SK-N-SH (cell line): ENCODE results near the gene RTF2. TPM values are rescaled to one million over a fixed set of nuclear protein-coding genes. Genes with fewer than 3 reads are reported as not detected.

Experiments
- CTCF ChIA-PET: fragments of 300-600, 350-600 bp; formaldehyde crosslinking; extraction: SDS; loops from one replicate; lab custom pipeline; 2021; lab: Yijun Ruan, JAX
- POLR2A ChIA-PET: fragments of 350-600 bp; sonication (Branson Sonifier 250); formaldehyde crosslinking; extraction: SDS; loops from one replicate; lab custom pipeline; 2020; ENCODE audit warnings: antibody characterized with exemption, inconsistent platforms; lab: Yijun Ruan, JAX
- DNase-seq: peaks from one replicate; pipeline ENCODE4 v3.0.0; 2012
- H2AFZ ChIP-seq: fragments of 200-600 bp; sonication (generic); 2 replicates; pipeline ENCODE4 v1.8.1; 2016; ENCODE audit warnings: antibody characterized with exemption, mild to moderate bottlenecking, low read depth
- H3F3A ChIP-seq: fragments of 200-600 bp; sonication (generic); replicated peaks from 2 replicates; pipeline ENCODE3; 2016; ENCODE audit warnings: antibody characterized with exemption, mild to moderate bottlenecking; ENCODE audit not compliant: insufficient read depth
- H3K27ac ChIP-seq, 2 experiments: fragments of 200-500 bp in 1 of 2; fragments of 200-600 bp in 1 of 2; sonication (Bioruptor generic) in 1 of 2; sonication (generic), shearing (Covaris generic) in 1 of 2; 2 replicates each; pipeline versions ENCODE4 v1.5.1 to v1.6.1; 2014 to 2016; ENCODE audit warnings: low read depth in 2 of 2, inconsistent platforms in 1 of 2, low read length in 1 of 2, mild to moderate bottlenecking in 1 of 2, mixed read lengths in 1 of 2
- H3K27me3 ChIP-seq: fragments of 200-600 bp; sonication (generic), shearing (Covaris generic); 2 replicates; pipeline ENCODE4 v1.6.1; 2016; ENCODE audit warnings: mixed run types; ENCODE audit not compliant: insufficient read depth
- H3K36me3 ChIP-seq, 2 experiments: fragments of 200-500 bp in 1 of 2; fragments of 200-600 bp in 1 of 2; sonication (Bioruptor generic) in 1 of 2; sonication (generic) in 1 of 2; replicated peaks in 1 of 2; 2 replicates each; pipeline versions ENCODE3 to v1.5.1; 2014 to 2016; ENCODE audit warnings: low read length in 1 of 2, mild to moderate bottlenecking in 1 of 2; ENCODE audit not compliant: insufficient read depth in 2 of 2, control insufficient read depth in 1 of 2
- H3K4me1 ChIP-seq, 2 experiments: fragments of 200-500 bp in 1 of 2; fragments of 200-600 bp in 1 of 2; sonication (Bioruptor generic) in 1 of 2; sonication (generic), shearing (Covaris generic) in 1 of 2; 2 replicates each; pipeline versions ENCODE4 v1.5.1 to v1.6.1; 2014 to 2016; ENCODE audit warnings: low read depth in 1 of 2, low read length in 1 of 2, mixed run types in 1 of 2; ENCODE audit not compliant: insufficient read depth in 2 of 2, control insufficient read depth in 1 of 2
- H3K4me2 ChIP-seq: fragments of 200-600 bp; sonication (generic), shearing (Covaris generic); 2 replicates; pipeline ENCODE4 v1.6.1; 2017; ENCODE audit warnings: mixed run types
- H3K4me3 ChIP-seq, 2 experiments: fragments of 200-500 bp in 1 of 2; fragments of 200-600 bp in 1 of 2; sonication (Bioruptor generic) in 1 of 2; sonication (generic), shearing (Covaris generic) in 1 of 2; 2 replicates each; pipeline versions ENCODE4 v1.5.1 to v1.8.1; 2014 to 2016; ENCODE audit warnings: low read depth in 2 of 2, inconsistent platforms in 1 of 2, low read length in 1 of 2, mild to moderate bottlenecking in 1 of 2, mixed read lengths in 1 of 2, moderate library complexity in 1 of 2
- H3K79me2 ChIP-seq: fragments of 200-600 bp; sonication (generic); 2 replicates; pipeline ENCODE4 v1.8.1; 2017; ENCODE audit warnings: mild to moderate bottlenecking; ENCODE audit not compliant: insufficient read depth
- H3K9ac ChIP-seq: fragments of 200-600 bp; sonication (generic); 2 replicates; pipeline ENCODE4 v1.6.1; 2017; ENCODE audit warnings: mixed run types
- H3K9me2 ChIP-seq: fragments of 200-600 bp; sonication (generic); 2 replicates; pipeline ENCODE4 v1.6.1; 2017; ENCODE audit warnings: mixed run types
- H3K9me3 ChIP-seq: fragments of 200-600 bp; sonication (generic); 2 replicates; pipeline ENCODE4 v1.6.1; 2017; ENCODE audit warnings: mixed run types, mild to moderate bottlenecking, moderate library complexity
- H4K20me1 ChIP-seq: fragments of 200-600 bp; sonication (generic); 2 replicates; pipeline ENCODE4 v1.6.1; 2017; ENCODE audit warnings: mild to moderate bottlenecking, mixed run types; ENCODE audit not compliant: insufficient read depth
- CHD2 ChIP-seq: fragments of 150-350 bp; IDR thresholded peaks from 2 replicates; pipeline ENCODE4 v1.6.1; 2018; ENCODE audit warnings: low read length; ENCODE audit not compliant: partially characterized antibody
- ELF1 ChIP-seq: IDR thresholded peaks from 2 replicates; pipeline ENCODE4 v1.4.0; 2012
- EZH2phosphoT487 ChIP-seq: fragments of 200-600 bp; sonication (generic); IDR thresholded peaks from 2 replicates; pipeline ENCODE4 v1.6.1; 2017; ENCODE audit warnings: low read depth, mixed run types, mild to moderate bottlenecking, antibody characterized with exemption, moderate library complexity, borderline replicate concordance
- FOSL2 ChIP-seq: IDR thresholded peaks from 2 replicates; pipeline ENCODE4 v1.4.0; 2012; ENCODE audit warnings: low read depth, mild to moderate bottlenecking, moderate library complexity, borderline replicate concordance
- MEF2A ChIP-seq: IDR thresholded peaks from 2 replicates; pipeline ENCODE4 v1.4.0; 2012; ENCODE audit warnings: low read depth, borderline replicate concordance
- MXI1 ChIP-seq: IDR thresholded peaks from 2 replicates; pipeline ENCODE4 v1.6.1; 2012; ENCODE audit warnings: mild to moderate bottlenecking, low read depth, low read length, improper control_type of control experiment
- NFIC ChIP-seq: IDR thresholded peaks from 2 replicates; pipeline ENCODE4 v1.4.0; 2012; ENCODE audit warnings: borderline replicate concordance
- RAD21 ChIP-seq: IDR thresholded peaks from 2 replicates; pipeline ENCODE4 v1.6.1; 2012; ENCODE audit warnings: mild to moderate bottlenecking, low read length
- RCOR1 ChIP-seq: fragments of 150-350 bp; IDR thresholded peaks from 2 replicates; pipeline ENCODE4 v1.6.1; 2017; ENCODE audit warnings: antibody characterized with exemption, low read length
- RFX5 ChIP-seq: IDR thresholded peaks from 2 replicates; pipeline ENCODE4 v1.6.1; 2012; ENCODE audit warnings: mild to moderate bottlenecking, improper control_type of control experiment, low read length
- RXRA ChIP-seq: IDR thresholded peaks from 2 replicates; pipeline ENCODE4 v1.4.0; 2012; ENCODE audit warnings: low read depth, mild to moderate bottlenecking, borderline replicate concordance
- TEAD4 ChIP-seq: IDR thresholded peaks from 2 replicates; pipeline ENCODE4 v1.4.0; 2012; ENCODE audit warnings: mild to moderate bottlenecking, borderline replicate concordance; ENCODE audit not compliant: insufficient read depth
- WGBS: methylation state at CpG from one replicate; pipeline ENCODE4 v1.1.6; 2017; ENCODE audit warnings: low lambda C conversion rate; 5-methylcytosine and 5-hydroxymethylcytosine counted together
- polyA plus RNA-seq, 3 experiments: library from polyadenylated mRNA; depleted of rRNA; stranded (reverse); fragments of >200 nt; gene quantifications; 2 replicates each; pipeline ENCODE4 v1.2.3, GENCODE V29; 2012
- TF ChIP-seq, protein P1 (sequence below): fragments of 150-350 bp; IDR thresholded peaks from 2 replicates; pipeline ENCODE4 v1.6.1; 2016; ENCODE audit warnings: mild to moderate bottlenecking, low read depth, low read length
- TF ChIP-seq, protein P2 (sequence below): fragments of 200-600 bp; sonication (generic); IDR thresholded peaks from 2 replicates; pipeline ENCODE4 v1.6.1; 2017; ENCODE audit warnings: antibody characterized with exemption, mild to moderate bottlenecking, moderate library complexity
- TF ChIP-seq, protein P3 (sequence below): IDR thresholded peaks from 2 replicates; pipeline ENCODE4 v1.4.0; 2012; ENCODE audit warnings: low read depth, borderline replicate concordance

The RTF2 gene
- polyA plus RNA-seq, 1 of the 3 experiments (the other 2 are of a cell fraction) = 78.2 TPM

DNA sequence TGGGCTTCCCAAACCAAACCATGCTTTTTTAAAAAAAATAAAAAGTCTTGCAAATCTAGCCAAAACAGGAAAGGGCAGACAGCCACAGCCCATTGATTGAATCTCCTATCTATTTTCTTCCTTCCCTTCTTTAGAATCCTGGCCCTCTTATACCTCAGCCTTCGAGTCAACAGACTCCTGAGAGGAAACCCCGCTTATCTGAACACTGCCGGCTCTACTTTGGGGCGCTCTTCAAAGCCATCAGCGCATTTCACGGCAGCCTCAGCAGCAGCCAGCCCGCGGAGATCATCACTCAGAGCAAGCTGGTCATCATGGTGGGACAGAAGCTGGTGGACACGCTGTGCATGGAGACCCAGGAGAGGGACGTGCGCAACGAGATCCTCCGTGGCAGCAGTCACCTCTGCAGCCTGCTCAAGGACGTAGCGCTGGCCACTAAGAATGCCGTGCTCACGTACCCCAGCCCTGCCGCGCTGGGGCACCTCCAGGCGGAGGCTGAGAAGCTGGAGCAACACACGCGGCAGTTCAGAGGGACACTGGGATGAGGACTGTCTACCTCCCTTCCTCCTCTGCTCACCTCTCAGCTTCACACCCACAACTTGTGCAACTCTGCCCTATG is 10.1 kb upstream of the RTF2 start:
- no peaks in the 10 kb centered on the region for H3K27me3 ChIP-seq
- no peaks in the 10 kb centered on the region for H4K20me1 ChIP-seq
- no peaks in the 10 kb centered on the region for H3F3A ChIP-seq
- WGBS = 28% methylated on average over 16 of the region's 22 CpGs
- no peak overlapping the region for H3K9ac ChIP-seq
- H3K9me3 ChIP-seq = no peaks in the 10 kb centered on the region
- H3K4me1 ChIP-seq = peaks cover 0 to 4% of the 10 kb centered on the region in 2 experiments; a peak in 1 of 4 replicates
- H3K79me2 ChIP-seq = no peaks in the 10 kb centered on the region
- no peak overlapping the region for H3K27ac ChIP-seq
- H3K9me2 ChIP-seq = no peaks in the 10 kb centered on the region
- TF ChIP-seq TEAD4 = no peak
- no peak for TF ChIP-seq RFX5
- TF ChIP-seq RCOR1 = no peak
- TF ChIP-seq FOSL2 = no peak
- no peak for TF ChIP-seq NFIC
- TF ChIP-seq ELF1 = no peak
- TF ChIP-seq, protein P1, sequence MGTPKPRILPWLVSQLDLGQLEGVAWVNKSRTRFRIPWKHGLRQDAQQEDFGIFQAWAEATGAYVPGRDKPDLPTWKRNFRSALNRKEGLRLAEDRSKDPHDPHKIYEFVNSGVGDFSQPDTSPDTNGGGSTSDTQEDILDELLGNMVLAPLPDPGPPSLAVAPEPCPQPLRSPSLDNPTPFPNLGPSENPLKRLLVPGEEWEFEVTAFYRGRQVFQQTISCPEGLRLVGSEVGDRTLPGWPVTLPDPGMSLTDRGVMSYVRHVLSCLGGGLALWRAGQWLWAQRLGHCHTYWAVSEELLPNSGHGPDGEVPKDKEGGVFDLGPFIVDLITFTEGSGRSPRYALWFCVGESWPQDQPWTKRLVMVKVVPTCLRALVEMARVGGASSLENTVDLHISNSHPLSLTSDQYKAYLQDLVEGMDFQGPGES = no peak
- TF ChIP-seq CHD2 = no peak
- no peak for TF ChIP-seq EZH2phosphoT487
- TF ChIP-seq RXRA = no peak
- TF ChIP-seq MEF2A = no peak
- TF ChIP-seq, protein P2, sequence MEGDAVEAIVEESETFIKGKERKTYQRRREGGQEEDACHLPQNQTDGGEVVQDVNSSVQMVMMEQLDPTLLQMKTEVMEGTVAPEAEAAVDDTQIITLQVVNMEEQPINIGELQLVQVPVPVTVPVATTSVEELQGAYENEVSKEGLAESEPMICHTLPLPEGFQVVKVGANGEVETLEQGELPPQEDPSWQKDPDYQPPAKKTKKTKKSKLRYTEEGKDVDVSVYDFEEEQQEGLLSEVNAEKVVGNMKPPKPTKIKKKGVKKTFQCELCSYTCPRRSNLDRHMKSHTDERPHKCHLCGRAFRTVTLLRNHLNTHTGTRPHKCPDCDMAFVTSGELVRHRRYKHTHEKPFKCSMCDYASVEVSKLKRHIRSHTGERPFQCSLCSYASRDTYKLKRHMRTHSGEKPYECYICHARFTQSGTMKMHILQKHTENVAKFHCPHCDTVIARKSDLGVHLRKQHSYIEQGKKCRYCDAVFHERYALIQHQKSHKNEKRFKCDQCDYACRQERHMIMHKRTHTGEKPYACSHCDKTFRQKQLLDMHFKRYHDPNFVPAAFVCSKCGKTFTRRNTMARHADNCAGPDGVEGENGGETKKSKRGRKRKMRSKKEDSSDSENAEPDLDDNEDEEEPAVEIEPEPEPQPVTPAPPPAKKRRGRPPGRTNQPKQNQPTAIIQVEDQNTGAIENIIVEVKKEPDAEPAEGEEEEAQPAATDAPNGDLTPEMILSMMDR = no peak
- TF ChIP-seq MXI1 = no peak
- no peak for TF ChIP-seq RAD21
- TF ChIP-seq, protein P3, sequence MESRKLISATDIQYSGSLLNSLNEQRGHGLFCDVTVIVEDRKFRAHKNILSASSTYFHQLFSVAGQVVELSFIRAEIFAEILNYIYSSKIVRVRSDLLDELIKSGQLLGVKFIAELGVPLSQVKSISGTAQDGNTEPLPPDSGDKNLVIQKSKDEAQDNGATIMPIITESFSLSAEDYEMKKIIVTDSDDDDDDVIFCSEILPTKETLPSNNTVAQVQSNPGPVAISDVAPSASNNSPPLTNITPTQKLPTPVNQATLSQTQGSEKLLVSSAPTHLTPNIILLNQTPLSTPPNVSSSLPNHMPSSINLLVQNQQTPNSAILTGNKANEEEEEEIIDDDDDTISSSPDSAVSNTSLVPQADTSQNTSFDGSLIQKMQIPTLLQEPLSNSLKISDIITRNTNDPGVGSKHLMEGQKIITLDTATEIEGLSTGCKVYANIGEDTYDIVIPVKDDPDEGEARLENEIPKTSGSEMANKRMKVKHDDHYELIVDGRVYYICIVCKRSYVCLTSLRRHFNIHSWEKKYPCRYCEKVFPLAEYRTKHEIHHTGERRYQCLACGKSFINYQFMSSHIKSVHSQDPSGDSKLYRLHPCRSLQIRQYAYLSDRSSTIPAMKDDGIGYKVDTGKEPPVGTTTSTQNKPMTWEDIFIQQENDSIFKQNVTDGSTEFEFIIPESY = no peak
- peak; percentile 44 for DNase-seq
- ChIA-PET POLR2A (no interaction called here), CTCF (interaction anchor here (1.5 kb wide), 1 partner anchor 115 kb away, joined by 3 read pairs; no protein-coding TSS in a partner anchor)
- H3K4me2 ChIP-seq = 0 out of 2 replicates have a peak overlapping the region, but pooled peaks have one; percentile 52
- H3K36me3 ChIP-seq = no peaks in the 10 kb centered on the region
- H2AFZ ChIP-seq = peak overlapping the region; percentile 59; the same call in 1 of the 2 replicates
- peak overlapping the region in 1 of 2 experiments; percentile 36; a peak in 2 of 4 replicates for H3K4me3 ChIP-seq
